ENCODE results near the gene FUBP3.

DNA sequence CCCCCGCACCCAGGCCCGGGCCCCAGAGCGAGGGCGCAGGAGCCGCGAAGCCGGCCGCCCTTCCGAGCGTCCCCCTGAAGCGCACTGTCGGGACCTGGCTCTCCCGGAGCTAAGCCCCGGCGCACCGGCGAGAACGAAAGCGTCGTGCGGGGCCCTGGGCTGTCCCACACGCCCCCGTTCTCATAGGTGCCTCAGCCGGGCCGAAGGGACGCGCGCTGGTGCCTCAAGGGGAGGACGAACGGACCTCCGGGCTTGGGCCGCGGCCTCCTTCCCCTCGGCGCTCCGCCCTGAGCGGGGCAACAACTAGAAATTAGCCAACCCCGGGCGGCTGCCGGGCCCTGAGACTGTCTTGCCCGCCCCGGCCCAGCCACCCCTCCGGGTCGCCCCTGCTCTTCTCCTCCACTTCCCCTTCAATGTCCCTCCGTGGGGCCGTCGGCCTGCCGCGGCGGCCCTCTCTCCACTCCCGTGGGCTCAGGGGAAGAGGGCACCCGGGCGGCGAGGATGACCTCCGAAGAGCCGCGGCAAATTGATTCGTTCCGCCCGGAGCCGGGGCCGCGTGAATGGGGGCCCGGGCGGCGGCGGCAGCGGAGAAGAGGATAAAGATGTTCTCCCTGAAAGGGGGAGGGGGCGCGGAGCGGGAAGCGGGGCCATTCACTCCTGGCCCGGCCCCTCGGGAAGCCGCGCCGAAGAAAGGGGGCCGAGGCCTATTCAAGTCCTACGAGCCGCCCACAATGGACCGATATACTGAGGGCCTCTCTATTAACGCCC lies 81.5 kb downstream of the FUBP3 start:
- TF ChIP-seq SMC3 (IDR thresholded peaks at IDR 0.05; ENCODE audit: low read depth, low read length) (no peak), YY1 (IDR thresholded peaks at IDR 0.05; ENCODE audit: low read depth) (no peak), EP300 (IDR thresholded peaks at IDR 0.05; ENCODE audit: borderline replicate concordance in 1 of 2, low read depth in 1 of 2, low read length in 1 of 2) (no peak), NFIC (IDR thresholded peaks at IDR 0.05; ENCODE audit: borderline replicate concordance) (no peak), ELF1 (IDR thresholded peaks at IDR 0.05) (no peak), RAD21 (IDR thresholded peaks at IDR 0.05; ENCODE audit: low read length) (no peak), FOXM1 (IDR thresholded peaks at IDR 0.05; ENCODE audit: low read depth) (no peak), GABPA (IDR thresholded peaks at IDR 0.05; ENCODE audit: low read depth) (no peak), JUND (IDR thresholded peaks at IDR 0.05) (no peak)
- TF ChIP-seq, protein P1, sequence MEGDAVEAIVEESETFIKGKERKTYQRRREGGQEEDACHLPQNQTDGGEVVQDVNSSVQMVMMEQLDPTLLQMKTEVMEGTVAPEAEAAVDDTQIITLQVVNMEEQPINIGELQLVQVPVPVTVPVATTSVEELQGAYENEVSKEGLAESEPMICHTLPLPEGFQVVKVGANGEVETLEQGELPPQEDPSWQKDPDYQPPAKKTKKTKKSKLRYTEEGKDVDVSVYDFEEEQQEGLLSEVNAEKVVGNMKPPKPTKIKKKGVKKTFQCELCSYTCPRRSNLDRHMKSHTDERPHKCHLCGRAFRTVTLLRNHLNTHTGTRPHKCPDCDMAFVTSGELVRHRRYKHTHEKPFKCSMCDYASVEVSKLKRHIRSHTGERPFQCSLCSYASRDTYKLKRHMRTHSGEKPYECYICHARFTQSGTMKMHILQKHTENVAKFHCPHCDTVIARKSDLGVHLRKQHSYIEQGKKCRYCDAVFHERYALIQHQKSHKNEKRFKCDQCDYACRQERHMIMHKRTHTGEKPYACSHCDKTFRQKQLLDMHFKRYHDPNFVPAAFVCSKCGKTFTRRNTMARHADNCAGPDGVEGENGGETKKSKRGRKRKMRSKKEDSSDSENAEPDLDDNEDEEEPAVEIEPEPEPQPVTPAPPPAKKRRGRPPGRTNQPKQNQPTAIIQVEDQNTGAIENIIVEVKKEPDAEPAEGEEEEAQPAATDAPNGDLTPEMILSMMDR (IDR thresholded peaks at IDR 0.05) = no peak
- TF ChIP-seq, protein P2, sequence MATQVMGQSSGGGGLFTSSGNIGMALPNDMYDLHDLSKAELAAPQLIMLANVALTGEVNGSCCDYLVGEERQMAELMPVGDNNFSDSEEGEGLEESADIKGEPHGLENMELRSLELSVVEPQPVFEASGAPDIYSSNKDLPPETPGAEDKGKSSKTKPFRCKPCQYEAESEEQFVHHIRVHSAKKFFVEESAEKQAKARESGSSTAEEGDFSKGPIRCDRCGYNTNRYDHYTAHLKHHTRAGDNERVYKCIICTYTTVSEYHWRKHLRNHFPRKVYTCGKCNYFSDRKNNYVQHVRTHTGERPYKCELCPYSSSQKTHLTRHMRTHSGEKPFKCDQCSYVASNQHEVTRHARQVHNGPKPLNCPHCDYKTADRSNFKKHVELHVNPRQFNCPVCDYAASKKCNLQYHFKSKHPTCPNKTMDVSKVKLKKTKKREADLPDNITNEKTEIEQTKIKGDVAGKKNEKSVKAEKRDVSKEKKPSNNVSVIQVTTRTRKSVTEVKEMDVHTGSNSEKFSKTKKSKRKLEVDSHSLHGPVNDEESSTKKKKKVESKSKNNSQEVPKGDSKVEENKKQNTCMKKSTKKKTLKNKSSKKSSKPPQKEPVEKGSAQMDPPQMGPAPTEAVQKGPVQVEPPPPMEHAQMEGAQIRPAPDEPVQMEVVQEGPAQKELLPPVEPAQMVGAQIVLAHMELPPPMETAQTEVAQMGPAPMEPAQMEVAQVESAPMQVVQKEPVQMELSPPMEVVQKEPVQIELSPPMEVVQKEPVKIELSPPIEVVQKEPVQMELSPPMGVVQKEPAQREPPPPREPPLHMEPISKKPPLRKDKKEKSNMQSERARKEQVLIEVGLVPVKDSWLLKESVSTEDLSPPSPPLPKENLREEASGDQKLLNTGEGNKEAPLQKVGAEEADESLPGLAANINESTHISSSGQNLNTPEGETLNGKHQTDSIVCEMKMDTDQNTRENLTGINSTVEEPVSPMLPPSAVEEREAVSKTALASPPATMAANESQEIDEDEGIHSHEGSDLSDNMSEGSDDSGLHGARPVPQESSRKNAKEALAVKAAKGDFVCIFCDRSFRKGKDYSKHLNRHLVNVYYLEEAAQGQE (IDR thresholded peaks at IDR 0.05; ENCODE audit: low read depth, low read length) = no peak
